T1000 (cell line): ENCODE measurements around the gene ZNF652.
"Not testable (repeated sequence)": the region's sequence is repeated elsewhere in the genome, so short reads cannot be mapped to it uniquely, and the experiment has no call there.

Source experiments
- DNase-seq: peaks from one replicate; lab custom pipeline; 2025; ENCODE audit warnings: mixed read lengths; lab: John Stamatoyannopoulos, UW

ZNF652 gene

GRCh38 chr17:49386373-49386772 is 24.3 kb upstream of the ZNF652 start:
- DNase-seq: no peak

- DNase-seq: no peak
These were observed 22.9 kb upstream of the ZNF652 start for GRCh38 chr17:49384951-49385350.

GRCh38 chr17:49383060-49383459 is 21.0 kb upstream of the ZNF652 start:
- DNase-seq: no peak

- DNase-seq: no peak
These were observed 20.5 kb upstream of the ZNF652 start for GRCh38 chr17:49382556-49382955.

GRCh38 chr17:49381793-49382192 is 19.7 kb upstream of the ZNF652 start:
- DNase-seq: no peak

- no peak for DNase-seq
These were observed 19.0 kb upstream of the ZNF652 start for GRCh38 chr17:49381033-49381432.

GRCh38 chr17:49379926-49380325 is 17.9 kb upstream of the ZNF652 start:
- DNase-seq: no peak

GRCh38 chr17:49378311-49378710 is 16.3 kb upstream of the ZNF652 start:
- DNase-seq: no peak

- no peak for DNase-seq
These were observed 13.5 kb upstream of the ZNF652 start for GRCh38 chr17:49375544-49375943.

- DNase-seq: no peak
These were observed 11.1 kb upstream of the ZNF652 start for GRCh38 chr17:49373115-49373514.

- DNase-seq: no peak
These were observed 10.4 kb upstream of the ZNF652 start for GRCh38 chr17:49372425-49372824.

- DNase-seq: no peak
These were observed 9.2 kb upstream of the ZNF652 start for GRCh38 chr17:49370971-49371834.

GRCh38 chr17:49369760-49370159 is 7.7 kb upstream of the ZNF652 start:
- no peak for DNase-seq

- DNase-seq: no peak
These were observed 7.0 kb upstream of the ZNF652 start for GRCh38 chr17:49369089-49369488.

- no peak for DNase-seq
These were observed 3.6 kb upstream of the ZNF652 start for GRCh38 chr17:49365667-49366066.

- DNase-seq: not testable (repeated sequence)
These were observed 3.1 kb upstream of the ZNF652 start for GRCh38 chr17:49365126-49365525.

- DNase-seq: no peak
These were observed 2.1 kb upstream of the ZNF652 start for GRCh38 chr17:49364119-49364518.

GRCh38 chr17:49363251-49363650 is 1.2 kb upstream of the ZNF652 start:
- DNase-seq: no peak

GRCh38 chr17:49362723-49363117 is 670 bp upstream of the ZNF652 start:
- DNase-seq: no peak

- no peak for DNase-seq
These were observed 735 bp downstream of the ZNF652 start for GRCh38 chr17:49361129-49361901.

- no peak for DNase-seq
These were observed 1.3 kb downstream of the ZNF652 start for GRCh38 chr17:49360796-49361128.

GRCh38 chr17:49359990-49360795 is 1.9 kb downstream of the ZNF652 start:
- DNase-seq: no peak
